Activated gamma-delta T cell treated with Interleukin-2 at 50 U/mL for 16 hours (primary cell): Measurements from ENCODE around the gene CGREF1.
A peak's percentile ranks its signal among the peaks of the same experiment; 100 is the strongest.

ENCODE experiments used
- DNase-seq: peaks from one replicate; pipeline ENCODE4 v3.0.0-alpha.2; 2020

CGREF1 gene

DNA sequence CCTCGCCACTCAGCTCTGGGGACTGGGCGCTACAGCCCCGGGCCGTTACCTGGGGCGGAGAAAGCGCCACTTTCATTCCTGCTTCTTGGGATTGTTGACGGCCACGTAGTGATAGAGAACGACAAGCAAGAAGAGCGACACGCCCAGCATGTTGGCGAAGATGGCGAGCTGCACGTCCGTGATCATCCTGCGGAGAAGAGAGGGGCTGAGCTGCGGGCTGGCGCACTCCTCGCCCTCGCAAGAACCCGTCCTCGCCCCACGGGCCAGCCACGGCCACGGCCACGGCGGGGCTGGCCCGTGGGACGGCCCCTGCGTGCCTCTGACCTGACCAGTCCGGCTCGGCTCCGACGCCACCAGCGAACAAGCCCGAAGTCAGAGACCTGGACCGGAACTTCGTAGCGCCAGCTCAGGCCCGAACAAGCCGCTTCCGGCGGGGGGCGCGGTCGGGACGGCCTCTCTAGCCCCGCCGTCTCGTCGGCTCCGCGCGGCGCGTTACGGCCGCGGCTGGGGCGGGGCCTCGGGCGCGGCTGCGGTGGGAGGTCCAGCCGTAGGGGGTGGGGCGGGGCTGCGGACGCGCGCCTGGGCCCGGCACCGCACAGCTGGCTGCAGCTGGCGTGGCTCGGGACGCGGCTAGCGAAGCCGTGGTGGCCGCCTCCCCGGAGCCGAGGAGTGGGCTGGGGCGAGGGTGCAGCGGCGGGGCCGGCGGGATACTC, 47.5 kb downstream of the CGREF1 start, which contains the start of gene OST4:
Gene OST4, minus strand, starts transcription at position 378 of the 713 bp plus-strand sequence.
- peak; percentile 88 for DNase-seq

DNA sequence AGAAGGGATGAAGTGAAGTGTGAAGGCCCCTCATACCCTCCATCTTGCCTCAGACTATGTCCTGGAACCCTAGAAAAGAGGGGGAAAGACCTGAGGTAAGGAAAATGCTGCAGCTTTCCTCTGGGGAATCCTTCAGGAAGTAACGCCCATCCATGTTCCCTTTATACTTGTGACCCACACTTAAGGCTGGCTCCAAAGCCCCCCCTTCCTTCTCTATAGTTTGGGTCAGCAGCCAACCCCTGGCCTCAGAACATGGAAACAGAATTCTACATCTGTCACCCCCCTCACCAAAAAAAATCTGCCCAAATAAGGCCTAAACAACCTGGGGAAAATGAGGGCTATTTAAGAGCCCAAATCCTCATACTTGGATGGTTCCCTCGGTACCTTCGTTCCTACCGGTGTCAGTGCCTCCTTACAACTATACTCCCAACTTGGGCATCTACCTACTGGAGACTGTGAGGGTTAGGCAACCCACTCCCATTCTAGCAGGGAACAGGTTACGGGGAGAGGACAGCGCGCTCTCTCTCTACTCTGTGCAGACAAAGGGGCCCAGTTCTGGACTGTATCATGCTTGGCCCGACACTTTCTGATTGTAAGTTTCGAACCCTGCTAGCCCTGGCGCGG, 48.2 kb downstream of the CGREF1 start:
- no peak for DNase-seq

DNA sequence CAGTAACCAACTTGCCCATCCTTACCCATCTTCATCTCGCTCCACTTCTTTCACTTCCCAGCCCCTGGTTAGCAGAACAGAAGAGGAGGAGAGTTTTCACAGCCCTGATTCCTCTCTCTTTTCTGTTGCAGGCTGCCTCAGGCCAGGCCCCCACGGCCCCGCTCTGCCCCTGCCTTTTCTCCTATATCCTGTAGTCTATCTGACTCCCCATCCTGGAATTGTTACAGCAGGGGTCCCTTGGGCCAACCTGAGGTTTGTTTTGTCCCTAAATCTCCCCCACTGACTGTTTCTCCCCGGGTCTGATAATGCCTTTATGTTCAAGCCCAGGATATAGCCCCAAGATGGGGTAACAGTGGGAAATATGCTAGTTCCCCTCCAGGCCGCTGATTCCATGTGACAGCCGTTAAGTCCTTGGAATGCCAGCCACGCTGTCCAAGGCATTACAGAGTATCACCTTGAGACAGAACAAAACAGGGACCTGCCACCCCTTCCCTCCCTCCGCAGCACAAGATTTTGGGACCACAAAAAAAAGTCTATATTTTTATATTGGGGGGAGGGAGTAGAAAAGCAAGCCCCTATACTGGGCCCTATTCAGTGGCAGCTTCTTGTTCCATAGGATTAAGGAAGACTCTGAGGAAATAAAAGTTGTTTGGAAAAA, 48.8 kb downstream of the CGREF1 start:
- no peak for DNase-seq

DNA sequence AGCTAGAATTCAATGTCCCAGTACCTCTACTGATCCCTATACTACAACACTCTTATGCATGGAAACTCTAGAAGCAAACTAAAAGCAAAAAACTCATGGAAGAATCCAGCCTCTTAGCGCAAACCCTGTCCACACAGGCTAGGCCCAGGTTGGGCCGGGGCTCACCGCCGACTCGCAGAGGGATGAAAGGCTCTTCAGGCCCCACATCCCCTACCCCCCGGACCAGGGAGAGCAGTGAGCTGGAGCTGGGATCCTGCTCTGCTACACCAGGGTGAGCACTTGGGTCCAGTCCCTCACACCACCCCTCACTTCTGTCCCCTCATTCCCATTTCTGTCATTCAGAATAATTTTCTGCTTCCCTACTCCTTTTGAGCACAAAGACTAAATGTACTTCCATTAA, 49.5 kb downstream of the CGREF1 start:
- DNase-seq, result no peak

DNA sequence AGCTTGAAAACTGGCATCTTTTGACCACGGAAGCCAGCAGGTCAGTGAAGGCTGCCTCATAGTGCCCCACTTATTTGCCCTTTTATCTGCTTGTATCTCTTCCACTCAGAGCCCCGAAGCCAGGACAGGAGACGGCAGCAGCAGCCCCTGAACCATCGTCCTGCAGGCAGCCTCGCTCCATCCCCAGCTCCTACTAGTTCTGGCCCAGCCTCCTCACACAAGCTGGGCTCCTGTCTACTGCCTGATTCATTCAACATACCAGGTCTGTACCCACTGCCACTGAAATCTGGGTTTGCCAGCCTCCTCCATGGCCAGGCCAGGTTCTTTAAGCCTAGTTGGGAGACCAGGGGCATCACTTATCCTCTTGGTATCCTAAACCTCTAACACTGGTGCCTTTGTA, 51.5 kb downstream of the CGREF1 start:
- DNase-seq, result no peak

DNA sequence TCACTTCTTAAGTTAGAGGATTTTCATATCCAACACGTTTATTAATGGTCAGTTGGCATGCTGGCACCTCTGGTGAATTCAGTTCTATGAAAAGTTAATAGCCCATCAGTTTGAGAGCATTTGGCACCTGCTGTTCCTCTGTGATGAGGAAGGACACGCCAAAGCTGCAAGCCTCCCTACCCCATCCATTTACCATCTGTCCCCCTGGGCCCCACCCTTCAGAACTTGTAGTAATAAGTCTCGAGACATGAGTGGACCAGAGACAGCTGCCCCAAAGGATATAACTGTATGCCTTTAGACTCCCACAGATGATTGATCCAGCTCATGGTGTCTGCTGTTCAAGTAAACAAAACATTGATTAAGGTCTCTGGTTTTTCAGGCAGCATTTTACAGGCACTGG, 53.8 kb downstream of the CGREF1 start:
- DNase-seq, result no peak

DNA sequence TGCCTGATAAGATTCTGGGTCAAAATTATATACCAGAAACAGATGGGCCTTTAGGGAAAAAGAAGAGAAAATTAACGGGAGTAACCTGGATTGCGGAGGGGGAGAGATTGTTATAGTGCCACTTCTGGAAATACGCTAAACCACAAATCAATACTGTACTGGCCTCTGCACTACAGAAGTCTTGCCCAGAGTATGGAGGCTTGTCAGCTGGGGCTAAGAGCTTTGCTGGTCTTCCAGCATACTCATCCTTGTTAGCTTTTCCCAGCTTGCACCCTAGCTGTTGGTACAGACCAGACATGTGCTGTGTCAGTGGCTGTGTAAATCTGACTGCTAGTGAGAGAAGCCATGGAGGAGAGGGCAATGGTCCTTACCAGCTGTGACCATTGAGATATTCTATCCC, 58.6 kb downstream of the CGREF1 start:
- no peak for DNase-seq

DNA sequence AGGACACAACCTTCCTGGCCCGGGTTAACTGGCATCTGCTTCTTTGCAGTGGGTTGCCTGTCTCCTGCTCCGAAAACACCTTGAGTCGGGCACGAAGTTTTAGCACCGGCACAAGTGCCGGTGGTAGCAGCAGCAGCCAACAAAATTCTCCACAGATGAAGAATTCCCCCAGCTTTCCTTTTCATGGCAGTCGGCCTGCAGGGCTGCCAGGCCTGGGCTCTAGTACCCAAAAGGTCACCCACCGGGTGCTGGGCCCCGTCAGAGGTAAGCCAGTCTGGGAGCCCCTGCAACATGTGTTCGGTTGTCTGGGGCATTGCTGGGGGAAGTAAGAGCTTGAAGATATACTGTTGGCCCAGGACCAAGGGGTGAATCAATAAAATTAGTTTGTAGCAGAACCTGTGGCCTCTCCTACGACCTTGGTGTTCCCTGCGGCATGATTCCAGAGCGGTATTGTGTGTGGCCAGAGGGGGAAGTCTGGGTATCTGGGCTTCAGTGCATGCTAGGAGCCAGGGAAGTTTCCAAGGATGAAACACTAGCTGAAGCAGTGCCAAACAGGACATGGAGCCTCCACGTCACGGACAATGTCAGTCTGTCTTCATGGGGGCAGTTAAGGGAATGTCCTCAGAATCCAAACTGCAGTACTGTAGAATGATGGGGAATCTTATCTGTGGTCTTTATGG, 59.6 kb downstream of the CGREF1 start:
- no peak for DNase-seq

DNA sequence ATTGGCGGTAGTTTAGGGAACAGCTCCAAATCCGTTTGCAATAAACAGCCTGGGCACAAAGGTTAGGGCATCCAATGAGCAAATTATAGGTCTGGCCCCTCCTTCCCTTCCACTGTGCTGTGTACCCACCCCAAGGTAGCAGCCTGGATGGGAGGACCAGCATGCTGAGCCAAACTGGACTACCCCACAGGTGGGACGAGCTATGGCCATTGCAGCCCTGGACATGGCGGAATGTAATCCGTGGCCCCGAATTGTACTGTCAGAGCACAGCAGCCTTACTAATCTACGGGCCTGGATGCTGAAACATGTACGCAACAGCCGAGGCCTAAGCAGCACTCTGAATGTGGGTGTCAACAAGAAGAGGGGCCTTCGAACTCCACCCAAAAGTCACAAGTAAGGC, 60.7 kb downstream of the CGREF1 start:
- no peak for DNase-seq

DNA sequence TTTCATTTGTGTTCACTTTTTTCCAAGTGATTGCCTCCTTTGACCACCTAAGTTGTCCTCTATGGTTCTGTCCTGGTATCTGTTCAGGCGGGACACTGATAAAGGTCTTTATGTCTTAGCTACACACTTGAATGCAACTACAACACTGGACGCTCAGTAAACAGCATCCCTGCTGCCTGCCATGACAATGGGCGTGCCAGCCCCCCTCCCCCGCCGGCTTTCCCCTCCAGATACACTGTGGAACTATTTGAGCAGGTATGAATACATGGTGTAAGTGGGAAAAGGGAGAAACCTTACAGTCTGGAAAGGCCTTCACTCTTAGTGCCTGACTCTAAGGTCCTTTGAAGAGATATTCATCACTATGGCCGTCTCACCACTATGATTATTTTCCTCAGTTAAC, 61.7 kb downstream of the CGREF1 start:
- DNase-seq, result no peak

DNA sequence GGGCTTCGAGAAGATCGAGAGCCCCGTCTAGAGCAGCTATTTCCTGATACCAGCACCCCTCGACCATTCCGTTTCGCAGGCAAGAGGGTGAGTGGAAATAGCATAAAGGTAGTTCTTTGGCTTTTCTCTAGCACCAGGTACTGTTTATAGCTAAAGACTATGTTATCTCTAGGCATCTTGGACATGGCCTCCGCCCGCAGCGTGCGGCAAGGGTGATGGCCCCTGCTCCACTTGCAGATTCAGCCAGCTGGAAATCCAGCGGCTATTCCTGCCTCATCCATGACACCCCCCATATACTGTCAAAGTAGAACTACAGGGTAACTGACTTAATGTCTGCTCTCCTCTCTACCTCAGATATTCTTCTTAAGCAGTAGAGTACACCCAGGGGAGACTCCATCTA, 64.2 kb downstream of the CGREF1 start:
- DNase-seq, result no peak

DNA sequence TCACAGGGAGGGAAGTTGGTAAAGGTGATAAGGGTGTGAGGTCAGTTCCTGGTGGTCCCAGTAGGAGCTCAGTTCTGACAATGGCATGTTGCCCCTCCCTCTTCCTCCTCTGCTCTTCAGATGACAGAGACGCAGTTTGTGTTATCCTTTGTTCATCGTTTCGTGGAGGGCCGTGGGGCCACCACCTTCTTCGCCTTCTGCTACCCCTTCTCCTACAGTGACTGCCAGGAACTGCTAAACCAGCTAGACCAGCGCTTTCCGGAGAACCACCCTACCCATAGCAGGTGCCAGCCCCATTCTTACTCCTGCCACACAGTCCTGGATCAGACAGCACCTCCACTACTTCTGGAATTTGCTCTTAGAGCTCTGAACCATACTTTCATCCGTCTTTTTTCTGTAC, 65.2 kb downstream of the CGREF1 start:
- DNase-seq, result no peak

DNA sequence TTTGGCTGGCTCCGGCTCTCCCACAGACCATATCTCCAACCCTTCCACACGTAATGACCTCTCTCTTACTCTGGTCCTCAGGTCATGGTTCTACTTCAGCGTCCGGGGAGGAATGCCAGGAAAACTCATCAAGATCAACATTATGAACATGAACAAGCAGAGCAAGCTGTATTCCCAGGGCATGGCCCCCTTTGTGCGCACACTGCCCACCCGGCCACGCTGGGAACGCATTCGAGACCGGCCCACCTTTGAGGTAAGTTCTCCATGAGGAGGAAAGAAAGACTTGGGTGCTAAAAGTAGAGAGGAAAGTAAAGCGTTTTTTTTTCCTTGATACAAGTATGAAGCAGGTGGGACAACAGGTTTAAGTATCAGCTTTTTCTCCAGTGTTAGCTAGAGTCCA, 65.6 kb downstream of the CGREF1 start:
- DNase-seq, result no peak

DNA sequence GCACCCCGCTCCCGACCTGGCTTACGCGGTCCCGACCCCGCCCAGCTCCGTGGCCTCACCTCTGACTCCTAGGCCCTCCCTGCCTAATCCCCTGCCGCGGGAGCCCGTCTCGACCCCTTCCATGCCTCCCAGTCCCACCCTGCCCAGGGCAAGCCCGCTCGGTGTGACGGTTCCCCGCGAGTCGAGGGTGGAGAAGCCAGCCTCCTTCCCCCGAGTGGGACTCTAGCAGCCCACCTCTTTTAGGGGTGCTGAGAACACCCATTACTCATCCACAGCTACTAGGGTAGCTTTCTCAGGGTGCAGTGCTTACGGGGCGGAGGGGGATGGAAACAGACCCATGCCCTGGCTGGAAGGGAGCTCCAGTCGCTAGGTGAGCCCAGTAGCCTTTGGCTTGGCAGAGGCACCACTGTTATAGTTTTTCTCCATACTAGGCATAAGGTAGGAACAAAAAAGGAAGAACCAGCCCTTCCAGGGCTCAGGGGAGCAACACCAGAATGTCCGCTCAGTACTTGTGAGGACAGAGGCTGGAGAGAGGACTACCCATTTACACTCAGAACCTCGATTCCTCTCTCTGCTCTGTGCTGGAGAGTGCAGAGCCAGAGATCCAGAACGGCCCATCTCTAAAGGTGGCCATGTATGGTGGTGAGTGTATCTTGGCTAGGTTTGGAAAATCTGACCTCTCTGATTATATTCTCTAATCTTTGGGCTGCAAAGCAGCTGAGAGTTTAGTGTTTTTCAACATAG, 66.9 kb downstream of the CGREF1 start:
- peak; percentile 37 for DNase-seq

DNA sequence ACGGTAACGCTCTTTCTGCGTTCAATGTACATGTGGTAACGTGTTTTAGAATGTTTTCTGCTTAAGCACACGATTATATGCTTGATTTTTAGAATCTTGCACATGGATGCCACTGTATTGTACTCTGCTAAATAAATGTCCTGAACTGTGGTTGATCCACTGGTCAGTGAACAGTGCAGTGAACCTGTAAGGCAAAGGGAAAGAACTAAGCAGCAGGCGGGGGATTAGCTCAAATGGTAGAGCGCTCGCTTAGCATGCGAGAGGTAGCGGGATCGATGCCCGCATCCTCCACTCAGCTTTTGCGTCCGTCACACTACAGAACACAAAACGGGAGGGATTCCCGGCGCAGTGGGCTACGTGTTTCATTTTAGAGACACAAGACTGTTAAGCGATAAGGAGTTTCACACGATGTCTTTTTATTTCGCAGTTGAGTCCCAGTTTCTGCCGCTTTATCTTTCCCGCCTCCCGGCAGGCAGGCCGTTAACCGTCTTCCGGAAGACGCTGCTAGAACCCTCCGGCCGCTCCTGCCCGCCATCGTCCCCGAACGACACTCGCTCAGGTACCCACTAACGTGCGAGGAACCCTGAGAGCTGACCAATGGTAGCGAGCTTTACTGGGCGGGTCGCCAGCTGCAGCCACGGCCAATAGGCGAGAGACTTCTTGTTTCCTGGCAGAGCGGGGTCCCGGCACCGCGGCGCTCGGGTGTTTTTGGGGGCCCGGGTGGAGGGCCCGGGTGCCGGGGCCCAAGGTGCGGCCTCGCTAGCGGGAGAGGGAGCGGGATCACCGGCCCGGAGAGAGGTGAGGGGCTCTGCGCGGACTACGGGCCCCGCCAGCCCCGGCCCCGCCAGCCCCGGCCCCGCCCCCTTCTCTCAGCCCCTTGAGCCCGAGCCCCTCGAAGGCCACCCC, 67.7 kb downstream of the CGREF1 start, which contains the start of gene AGBL5:
Gene AGBL5, plus strand, starts transcription at position 673 of the 906 bp plus-strand sequence. CDS start 1,291 bp downstream, outside the sequence.
- DNase-seq, result peak; percentile 95
